ENCODE results near the gene ZFP91.
"Not testable (repeated sequence)": the region's sequence is repeated elsewhere in the genome, so short reads cannot be mapped to it uniquely, and the experiment has no call there.

ZFP91 gene, protein sequence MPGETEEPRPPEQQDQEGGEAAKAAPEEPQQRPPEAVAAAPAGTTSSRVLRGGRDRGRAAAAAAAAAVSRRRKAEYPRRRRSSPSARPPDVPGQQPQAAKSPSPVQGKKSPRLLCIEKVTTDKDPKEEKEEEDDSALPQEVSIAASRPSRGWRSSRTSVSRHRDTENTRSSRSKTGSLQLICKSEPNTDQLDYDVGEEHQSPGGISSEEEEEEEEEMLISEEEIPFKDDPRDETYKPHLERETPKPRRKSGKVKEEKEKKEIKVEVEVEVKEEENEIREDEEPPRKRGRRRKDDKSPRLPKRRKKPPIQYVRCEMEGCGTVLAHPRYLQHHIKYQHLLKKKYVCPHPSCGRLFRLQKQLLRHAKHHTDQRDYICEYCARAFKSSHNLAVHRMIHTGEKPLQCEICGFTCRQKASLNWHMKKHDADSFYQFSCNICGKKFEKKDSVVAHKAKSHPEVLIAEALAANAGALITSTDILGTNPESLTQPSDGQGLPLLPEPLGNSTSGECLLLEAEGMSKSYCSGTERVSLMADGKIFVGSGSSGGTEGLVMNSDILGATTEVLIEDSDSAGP

DNA sequence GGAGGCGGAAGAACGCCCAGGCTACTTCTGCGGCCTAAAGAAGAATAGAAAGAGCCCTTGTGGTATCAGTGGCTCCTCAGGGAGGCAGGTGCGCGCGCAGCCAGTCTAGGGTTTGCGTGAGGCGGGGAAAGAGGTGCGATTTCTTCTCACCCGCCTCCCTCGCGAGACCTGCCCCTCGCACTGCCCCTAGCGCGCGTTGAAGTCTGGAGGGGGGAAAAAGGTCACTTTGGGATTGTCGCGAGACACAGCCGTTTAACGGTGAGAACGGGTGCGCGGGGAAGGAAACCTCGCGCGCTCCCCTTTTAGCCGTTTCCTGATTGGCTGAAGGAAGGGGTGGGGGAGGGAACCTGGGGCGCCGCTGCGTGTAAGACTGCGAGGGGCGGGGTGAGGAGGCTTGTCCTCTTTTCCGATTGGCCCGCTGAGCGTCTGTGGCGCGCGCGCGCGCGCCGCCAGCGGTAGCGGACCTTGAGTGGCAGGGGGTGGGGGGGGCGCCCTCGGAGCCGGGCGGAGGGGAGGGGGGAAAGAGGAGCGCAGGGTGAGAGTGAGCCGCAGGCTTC is at the start of gene ZFP91:
ZFP91 (plus strand) TSS at position 429 of the 557 bp plus-strand sequence. CDS start 219 bp downstream, outside the sequence.
- peak; percentile 96 for FAIRE-seq

DNA sequence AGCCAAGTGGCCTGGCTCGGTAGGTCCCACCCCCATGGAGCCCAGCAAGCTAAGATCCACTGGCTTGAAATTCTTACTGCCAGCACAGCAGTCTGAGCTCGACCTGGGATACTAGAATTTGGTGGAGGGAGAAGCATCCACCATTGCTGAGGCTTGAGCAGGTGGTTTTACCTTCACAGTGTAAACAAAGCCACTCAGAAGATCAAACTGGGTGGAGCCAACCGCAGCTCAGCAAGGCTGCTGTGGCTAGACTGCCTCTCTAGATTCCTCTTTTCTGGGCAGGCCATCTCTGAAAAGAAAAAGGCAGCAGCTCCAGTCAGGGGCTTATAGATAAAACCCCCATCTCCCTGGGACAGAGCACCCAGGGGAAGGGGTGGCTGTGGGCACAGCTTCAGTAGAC is 48.6 kb upstream of the ZFP91 start:
- FAIRE-seq = no peak

DNA sequence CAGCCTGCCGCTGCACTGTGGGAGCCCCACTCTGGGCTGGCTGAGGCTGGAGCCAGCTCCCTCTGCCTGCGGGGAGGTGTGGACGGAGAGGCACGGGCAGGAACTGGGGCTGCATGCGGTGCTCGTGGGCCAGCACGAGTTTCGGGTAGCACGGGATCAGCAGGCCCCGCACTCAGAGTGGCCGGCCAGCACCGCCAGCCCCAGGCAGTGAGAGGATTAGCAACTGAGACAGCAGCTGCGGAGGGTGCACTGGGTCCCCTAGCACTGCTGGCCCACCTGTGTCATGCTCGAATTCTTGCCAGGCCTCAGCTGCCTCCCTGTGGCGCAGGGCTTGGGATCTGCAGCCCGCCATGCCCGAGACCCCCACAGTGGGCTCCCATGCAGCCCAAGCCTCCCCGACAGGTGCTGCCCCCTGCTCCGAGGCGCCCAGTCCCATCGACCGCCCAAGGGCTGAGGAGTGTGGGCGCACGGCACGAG is 47.0 kb upstream of the ZFP91 start:
- FAIRE-seq = no peak

DNA sequence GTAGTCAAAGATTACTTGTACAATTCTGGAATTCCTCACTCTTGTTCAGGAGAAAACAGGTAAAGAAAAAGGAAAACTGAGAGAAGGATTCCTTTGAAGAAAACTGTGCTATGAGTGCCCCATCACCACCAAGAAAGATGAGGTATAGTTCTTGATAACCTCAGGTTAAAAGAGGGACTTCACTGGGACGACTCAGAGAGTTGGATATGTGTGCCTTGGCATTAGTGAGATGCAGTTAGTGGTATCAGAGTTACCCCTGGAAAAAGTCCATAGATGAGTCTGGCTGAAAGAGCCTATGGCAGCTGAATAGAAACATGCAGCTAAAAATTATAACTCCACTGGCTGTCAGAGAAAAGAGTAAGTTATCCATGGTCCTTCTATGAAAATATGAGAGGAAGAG is 32.0 kb upstream of the ZFP91 start:
- no peak for FAIRE-seq

DNA sequence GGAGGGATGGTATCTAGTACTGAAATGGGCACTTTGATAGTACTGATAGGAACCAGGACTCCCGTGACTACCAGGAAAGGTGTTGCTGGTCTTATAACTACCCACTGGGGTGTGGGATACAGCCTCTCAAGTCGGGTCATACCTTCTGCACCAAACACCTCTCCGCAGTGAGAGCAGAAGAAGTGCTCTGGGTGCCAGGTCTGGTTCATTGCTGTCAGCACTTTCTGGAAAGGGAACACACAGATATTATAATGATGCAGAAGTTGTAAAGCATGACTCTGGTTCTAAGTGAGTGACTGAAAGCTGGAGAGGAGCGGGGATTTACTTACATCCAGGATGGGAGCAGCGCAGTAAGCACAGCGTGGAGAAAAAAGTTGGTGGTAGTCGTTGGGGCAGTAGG is 29.2 kb upstream of the ZFP91 start:
- FAIRE-seq = no peak

DNA sequence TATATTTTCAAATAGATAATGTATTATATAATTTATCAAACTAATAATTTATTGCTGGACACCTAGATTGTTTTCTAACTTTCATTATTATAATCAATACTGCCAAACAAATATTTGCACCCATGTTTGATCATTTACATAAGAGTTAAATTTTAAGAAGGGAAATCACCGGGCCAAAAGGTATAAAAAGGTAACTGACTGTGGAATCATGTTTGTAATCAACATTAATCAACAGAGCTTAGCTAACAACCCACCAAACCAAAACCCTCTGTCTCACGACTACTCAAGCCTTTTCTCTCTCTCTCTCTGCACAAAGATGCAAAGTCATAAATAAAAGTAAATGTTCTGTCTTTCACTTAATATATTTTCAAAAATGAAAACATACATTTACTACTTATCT is 18.0 kb upstream of the ZFP91 start:
- FAIRE-seq = no peak

DNA sequence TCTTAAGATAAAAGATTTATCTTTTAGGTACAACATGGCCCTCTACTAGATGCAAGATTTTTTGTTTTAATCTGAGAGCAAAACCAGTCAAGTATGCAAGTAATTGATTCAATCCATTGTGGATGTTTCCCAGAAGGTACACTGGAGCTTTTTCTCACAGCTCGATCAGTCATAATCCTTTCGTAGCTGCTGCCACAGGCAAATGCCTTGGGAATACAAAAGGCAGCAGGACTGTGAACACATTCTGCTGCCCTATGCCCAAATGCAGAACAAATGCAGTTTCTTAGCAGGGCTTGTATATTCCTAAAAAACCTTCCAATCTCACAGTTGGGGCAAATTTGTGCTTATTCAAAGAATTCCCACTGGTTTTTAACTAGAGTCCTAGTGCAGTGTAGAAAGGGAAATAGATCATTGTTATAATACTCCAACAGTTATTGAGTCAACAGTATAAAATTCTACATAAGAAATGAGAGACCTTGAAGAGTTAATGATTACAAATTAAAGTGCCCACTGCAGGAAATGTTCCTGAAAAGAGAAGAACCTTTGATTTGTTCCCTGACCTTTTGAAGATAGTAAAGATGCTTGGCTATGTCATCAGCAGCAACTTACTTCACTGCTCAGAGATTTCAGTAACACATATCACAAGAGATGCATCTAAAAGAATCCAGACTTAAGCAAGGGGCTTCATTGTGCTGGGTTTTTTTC is 17.3 kb upstream of the ZFP91 start:
- FAIRE-seq = no peak

DNA sequence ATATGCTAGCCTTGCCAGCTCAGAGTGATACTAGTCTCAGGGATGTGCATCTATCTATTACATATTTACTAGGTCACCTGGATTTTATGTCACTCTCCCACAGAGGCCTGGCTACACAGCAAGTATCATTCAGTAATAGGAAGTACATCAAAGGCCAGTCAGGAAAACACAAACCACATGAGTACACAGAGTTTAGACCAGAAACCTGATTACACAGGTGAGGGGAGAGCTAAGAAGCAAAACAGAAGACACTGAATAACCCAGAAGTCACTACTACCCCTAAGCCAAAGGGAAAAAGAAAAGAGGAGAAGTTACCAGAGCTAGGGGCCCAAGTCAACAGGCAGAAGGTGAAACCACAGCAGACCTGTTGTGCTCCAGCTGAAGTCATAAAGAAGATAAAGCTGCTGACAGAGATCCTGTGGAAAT is 16.5 kb upstream of the ZFP91 start:
- FAIRE-seq = no peak

DNA sequence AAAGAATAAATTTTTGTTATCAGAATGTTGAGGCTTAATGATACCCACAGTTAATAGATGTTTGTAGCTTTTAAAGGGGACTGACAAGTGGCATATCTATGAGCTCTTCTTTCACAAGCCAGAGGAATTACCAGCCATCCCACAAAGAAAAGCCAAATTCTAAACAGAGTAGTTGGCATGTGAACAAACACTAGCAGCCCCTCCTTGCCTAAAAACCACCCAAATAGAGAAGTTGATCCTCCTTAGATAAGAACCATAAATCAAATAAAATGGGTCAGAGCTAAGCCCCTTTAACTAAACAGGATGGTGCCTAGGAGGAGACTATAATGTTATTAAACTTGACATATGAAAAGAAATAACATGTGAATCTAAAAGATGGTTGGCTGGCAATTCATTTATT is 14.6 kb upstream of the ZFP91 start:
- no peak for FAIRE-seq

DNA sequence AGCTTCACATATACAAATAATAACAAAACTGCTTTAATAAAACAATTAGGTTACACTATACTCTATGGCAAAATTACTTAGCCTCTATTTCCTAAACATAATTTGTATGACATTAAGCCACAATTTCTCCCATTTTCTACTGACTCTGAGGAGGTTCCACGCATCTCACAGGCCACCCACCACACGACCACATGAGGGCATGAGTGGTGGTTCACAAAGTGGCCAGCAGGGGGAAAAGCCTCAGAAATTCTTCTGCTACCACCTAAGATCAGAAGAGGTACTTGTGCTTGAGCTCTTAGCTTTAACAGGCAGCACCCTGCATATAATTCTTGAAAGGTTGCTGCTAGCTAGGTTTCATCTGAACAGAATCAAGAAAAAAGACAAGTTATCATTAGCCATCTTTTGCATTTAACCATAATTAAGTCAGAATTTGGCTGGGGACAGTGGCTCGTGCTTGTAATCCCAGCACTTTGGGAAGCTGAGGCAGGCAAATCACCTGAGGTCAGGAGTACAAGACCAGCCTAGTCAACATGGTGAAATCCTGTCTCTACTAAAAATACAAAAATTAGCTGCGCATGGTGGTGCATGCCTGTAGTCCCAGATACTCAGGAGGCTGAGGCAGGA is 10.9 kb upstream of the ZFP91 start:
- FAIRE-seq = no peak

DNA sequence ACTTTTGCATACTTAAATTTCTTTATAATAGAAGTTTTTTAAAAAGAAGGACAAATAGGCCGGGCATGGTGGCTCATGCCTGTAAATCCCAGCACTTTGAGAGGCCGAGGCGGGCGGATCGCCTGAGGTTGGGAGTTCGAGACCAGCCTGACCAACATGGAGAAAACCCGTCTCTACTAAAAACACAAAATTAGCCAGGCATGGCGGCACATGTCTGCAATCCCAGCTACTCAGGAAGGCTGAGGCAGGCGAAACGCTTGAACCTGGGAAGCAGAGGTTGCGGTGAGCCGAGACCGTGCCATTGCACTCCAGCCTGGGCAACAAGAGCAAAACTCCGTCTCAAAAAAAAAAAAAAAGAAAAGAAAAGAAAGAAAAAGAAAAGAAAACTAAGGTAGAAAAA is 6.0 kb upstream of the ZFP91 start:
- FAIRE-seq = not testable (repeated sequence)

DNA sequence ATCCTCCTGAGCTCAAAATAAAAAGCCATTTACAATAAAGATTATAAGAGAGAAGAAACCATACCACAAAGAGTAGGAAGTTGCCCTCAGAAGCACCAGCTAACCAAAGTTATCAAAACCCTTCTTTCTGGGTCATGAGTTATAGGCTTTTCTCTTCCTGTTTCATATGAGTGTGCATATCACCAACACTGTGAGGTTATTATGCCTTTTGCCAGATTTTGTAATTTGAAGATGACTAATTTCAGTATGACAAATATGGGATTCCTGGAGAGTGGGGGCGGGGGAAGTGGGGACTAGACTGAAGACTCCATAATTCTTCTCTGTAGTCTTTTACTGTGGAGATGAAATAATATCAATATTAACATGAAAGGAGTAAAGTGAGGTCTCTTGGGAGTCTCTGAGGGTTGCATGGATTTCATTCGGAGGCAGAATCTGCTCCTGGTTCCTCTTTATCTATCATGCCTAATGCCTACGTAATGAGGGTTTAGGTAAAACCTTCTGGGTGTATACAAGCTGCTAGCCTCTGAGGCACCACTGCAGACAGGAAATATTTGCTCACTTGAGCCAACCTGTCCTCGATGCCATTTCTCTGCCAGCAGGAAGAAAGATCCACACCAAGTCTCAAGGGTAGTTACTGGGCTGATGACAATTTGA is 5.3 kb upstream of the ZFP91 start:
- no peak for FAIRE-seq

DNA sequence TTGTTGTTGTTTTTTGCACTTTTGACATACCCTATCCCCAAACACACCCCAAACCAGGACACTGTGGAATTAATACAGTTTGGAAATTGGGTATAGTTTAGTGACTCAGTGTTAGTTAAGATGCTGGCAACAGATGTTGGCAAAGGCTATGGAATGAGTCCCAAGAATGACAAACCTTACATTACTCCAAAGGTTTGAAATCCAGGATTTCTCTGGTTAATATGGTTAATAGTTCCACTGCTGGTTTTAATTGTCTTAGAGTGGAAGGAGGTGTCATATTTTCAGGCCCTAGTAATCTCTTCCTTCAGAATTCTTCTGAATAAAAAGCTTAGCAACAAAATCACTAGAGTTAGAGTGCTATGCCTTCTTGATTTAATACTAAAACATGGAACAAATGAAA is 4.0 kb upstream of the ZFP91 start:
- no peak for FAIRE-seq

DNA sequence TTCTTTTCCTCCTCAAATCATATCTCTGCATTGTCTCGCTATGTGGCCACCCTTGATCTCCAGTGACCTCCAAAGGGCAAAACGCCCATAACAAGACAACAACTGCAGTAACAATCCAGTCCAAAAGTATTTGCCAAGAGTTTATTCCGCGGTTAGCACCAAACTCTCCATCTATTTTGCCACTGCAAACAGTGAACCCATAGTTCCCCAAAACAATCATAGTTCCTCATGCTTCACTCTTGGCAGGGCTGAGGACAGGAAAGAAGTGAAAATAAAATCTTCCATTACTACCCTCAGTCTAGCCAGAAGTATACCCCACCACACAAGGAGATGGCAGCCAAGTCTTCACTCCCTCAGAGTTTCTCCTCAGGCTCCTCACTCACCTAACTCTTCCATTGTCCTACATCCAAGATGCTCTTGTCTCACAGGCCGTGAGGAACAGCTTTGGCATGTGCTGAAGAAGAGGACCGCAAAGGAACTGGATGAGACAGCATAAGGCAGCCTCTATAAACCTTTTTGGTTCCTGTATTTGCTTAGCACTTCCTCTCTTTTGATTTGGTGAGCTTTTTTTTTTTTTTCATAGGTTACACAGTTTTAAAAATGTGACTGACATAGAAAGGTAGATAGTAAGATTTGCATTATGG is 3.4 kb upstream of the ZFP91 start, which contains the start of gene LPXN:
LPXN (minus strand) TSS at position 480 of the 644 bp plus-strand sequence; CDS start at position 396, 84 bp downstream.
- no peak for FAIRE-seq

DNA sequence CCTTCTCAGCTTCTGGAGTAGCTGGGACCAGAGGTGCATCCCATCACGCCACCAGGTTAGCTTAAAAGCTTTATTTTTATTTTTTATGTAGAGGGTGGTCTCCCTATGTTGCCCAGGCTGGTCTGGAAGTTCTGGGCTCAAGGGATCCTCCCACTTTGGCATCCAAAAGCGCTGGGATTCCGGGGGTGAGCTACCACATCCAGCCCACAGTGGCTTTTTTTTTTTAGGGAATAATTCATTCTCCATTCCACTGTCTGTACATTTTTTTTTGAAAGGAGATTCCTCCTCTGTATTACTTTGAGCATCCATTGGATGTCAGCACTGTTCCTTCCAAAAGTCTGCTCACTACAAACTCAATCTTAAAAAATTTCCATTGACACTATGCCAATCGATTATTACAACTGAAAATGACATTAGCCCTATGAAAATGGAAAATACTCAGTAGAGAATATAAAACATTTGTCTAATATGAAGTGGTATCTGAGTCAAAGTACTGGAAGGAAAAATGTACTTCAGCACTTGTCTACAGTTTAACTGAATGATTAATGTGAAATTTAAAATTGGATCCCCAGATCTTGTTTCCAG is 1.9 kb upstream of the ZFP91 start:
- peak; percentile 91 for FAIRE-seq

DNA sequence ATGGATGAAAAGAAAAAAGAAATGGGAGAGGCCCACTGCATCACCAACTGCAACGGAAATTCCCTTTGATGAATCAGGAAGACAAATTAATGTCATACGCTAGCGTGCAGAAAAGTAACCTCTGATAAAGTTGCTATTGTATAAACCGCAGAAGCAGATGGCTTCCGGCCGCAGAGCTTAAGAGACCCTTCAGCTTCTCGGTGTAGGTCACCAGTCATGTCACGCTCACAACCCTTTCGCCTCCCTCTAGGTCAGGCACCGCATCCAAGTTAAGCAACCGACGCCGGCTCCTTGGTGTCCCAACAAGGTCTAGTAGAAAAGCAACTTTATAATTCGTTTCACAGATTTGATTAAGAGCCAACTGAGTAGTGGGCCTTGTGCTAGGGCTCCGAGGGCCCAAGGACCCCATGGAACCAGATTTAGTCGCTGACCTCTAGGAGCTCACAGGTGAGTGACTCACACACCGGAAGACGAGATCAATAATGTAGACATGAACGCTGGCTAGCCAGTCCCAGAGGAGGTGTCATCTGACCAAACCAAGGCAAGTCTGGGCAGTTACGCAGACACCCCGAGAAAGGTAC is 1.2 kb upstream of the ZFP91 start:
- no peak for FAIRE-seq

DNA sequence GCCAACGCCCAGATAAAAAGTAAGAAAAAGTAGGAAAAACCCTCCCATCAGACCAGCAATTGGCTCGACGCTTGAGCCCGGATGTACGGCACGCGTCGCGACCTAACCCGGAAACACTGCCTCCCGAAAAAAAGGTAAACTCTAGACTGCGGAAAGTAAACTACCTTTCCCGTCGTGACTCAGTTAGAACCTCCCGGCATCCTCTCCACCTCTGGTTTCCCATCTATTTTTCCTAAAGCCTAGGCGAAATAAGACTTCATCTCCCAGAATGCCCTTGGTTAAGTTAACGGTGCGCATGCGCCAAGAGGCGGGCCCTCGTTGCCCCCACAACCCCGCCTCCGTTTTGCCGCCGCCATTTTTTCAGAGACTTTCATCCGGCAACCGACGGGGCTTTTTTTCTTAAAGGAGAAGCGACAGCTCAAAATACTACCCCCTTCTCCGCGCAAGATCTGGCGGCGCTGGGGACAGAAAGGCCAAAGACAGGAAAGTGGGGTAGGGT is 678 bp upstream of the ZFP91 start:
- peak; percentile 99 for FAIRE-seq

DNA sequence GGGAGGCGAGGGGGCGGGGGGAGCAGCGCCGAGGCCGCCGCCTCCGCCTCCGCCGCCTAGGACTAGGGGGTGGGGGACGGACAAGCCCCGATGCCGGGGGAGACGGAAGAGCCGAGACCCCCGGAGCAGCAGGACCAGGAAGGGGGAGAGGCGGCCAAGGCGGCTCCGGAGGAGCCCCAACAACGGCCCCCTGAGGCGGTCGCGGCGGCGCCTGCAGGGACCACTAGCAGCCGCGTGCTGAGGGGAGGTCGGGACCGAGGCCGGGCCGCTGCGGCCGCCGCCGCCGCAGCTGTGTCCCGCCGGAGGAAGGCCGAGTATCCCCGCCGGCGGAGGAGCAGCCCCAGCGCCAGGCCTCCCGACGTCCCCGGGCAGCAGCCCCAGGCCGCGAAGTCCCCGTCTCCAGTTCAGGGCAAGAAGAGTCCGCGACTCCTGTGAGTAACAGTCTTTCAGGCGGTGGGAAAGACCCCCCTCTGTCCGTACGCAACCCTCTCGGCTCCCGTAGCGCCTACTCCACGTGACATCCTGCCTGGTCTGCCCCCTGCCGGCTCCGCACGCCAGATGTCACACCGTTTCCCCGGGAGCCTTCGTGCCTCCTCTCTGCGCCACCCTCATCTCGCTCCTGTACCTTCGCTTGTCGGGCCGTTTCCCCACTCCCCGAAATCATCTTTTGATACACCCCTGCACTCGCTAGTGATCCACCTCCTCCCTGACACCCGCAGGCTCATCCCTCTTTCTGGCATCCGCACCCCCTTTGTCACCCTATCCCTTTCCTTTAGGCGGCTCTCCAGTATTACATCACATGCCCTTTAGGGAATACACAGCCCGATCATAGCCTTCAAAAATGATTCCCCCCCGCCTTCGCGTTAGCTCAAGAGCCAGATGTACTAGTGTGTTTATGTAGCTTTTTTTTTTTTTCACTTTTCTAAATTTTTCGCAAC is 598 bp downstream of the ZFP91 start:
- FAIRE-seq = no peak

DNA sequence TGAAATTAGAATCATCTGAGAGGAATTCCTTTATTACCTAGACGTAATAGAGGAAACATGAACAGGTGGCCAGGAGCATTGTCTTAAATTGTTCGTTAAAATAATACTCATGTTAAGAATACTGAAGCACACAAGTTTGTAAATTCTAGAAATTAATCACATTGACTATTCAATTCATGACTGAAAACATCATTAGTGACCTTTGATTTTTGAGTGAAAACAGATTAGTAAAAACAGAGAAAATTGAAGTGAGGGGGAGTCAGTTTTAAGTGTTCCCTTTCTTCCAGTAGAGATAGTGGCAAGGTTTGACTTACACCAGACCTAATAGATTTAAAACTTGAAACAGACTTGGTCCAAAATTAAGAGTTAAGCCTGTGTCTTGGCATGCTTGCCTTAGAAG is 1.4 kb downstream of the ZFP91 start:
- no peak for FAIRE-seq

DNA sequence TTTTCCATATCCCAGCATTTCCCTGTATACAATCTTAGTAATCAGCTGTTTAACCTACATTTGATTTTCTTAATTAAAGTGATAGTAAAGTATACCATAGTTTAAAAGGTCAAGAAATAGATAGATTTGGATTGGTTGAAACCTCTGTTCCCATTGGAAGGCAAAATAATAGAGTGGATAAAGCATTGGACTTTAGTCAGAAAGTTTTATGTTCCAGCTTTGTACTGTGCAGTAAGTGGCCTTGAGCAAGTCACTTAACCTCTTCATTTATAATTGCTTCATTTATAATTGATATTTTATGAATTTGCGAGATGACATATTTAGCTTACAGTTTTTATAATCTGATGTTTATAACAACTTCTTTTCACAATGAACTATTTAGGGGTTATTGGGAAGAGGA is 3.6 kb downstream of the ZFP91 start:
- no peak for FAIRE-seq

Data from A204.1 (cell line).